OCI-LY3 (cell line): ENCODE measurements around the gene SHMT2.

Experiments
- EZH2phosphoT487 ChIP-seq: fragments of 200-600 bp; shearing (Covaris generic); IDR thresholded peaks from 2 replicates; pipeline ENCODE4 v1.6.1; 2018; ENCODE audit warnings: antibody characterized with exemption, mixed run types, low read depth
- TF ChIP-seq, protein P1 (sequence below): fragments of 200-600, 300-600 bp; sonication (generic); IDR thresholded peaks from 2 replicates; pipeline ENCODE4 v1.5.1; 2014; ENCODE audit warnings: antibody characterized with exemption, low read length, low read depth

DNA sequence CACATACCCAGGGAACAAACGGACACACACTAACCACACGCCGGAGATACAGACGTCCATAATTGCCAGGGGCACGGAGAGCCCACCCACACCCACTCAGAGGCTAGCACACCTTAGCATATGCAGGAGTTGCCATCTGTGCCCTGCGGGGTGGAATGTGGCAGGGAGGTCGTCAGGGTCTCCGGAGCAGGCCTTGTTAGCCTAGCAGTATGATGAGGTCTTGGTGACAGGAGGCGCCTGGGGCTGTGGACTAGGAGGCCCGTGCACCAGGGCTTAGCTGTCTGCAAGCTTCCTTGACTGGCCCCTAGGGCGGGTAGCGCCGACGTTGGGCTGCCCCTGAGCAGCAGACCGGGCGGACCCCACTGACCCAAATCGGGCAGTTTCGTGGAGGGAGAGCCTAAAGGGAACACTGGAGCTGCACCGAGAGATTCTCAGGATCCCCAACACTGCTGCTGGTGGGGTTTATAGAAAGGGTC lies 11.5 kb downstream of the SHMT2 start:
- TF ChIP-seq EZH2phosphoT487: no peak
- TF ChIP-seq, protein P1, sequence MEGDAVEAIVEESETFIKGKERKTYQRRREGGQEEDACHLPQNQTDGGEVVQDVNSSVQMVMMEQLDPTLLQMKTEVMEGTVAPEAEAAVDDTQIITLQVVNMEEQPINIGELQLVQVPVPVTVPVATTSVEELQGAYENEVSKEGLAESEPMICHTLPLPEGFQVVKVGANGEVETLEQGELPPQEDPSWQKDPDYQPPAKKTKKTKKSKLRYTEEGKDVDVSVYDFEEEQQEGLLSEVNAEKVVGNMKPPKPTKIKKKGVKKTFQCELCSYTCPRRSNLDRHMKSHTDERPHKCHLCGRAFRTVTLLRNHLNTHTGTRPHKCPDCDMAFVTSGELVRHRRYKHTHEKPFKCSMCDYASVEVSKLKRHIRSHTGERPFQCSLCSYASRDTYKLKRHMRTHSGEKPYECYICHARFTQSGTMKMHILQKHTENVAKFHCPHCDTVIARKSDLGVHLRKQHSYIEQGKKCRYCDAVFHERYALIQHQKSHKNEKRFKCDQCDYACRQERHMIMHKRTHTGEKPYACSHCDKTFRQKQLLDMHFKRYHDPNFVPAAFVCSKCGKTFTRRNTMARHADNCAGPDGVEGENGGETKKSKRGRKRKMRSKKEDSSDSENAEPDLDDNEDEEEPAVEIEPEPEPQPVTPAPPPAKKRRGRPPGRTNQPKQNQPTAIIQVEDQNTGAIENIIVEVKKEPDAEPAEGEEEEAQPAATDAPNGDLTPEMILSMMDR: no peak
